DOHH2 (cell line): ENCODE measurements around the gene MSS51.

ENCODE experiments used
- H3F3A ChIP-seq: fragments of 200-600 bp; sonication (generic), shearing (Covaris generic); 2 replicates; pipeline ENCODE4 v1.6.0; 2016; ENCODE audit warnings: antibody characterized with exemption, mild to moderate bottlenecking; ENCODE audit not compliant: control insufficient read depth, insufficient read depth
- H3K27ac ChIP-seq: fragments of 200-600 bp; sonication (generic); 2 replicates; pipeline ENCODE4 v1.5.1; 2014; ENCODE audit warnings: low read depth, mild to moderate bottlenecking, low read length, moderate library complexity
- H3K27me3 ChIP-seq: fragments of 200-600 bp; sonication (generic); 2 replicates; pipeline ENCODE4 v1.6.1; 2014; ENCODE audit warnings: mild to moderate bottlenecking, low read length, mixed read lengths; ENCODE audit not compliant: control insufficient read depth
- H3K36me3 ChIP-seq: fragments of 200-600 bp; sonication (generic); 2 replicates; pipeline ENCODE4 v1.6.1; 2014; ENCODE audit warnings: mild to moderate bottlenecking, low read length, moderate library complexity, mixed read lengths; ENCODE audit not compliant: control insufficient read depth
- H3K4me1 ChIP-seq: fragments of 200-600 bp; sonication (generic); 2 replicates; pipeline ENCODE4 v1.6.1; 2014; ENCODE audit warnings: mild to moderate bottlenecking, low read length, mixed read lengths; ENCODE audit not compliant: control insufficient read depth
- H3K4me2 ChIP-seq: fragments of 200-600 bp; sonication (generic); 2 replicates; pipeline ENCODE4 v1.6.0; 2014; ENCODE audit warnings: mild to moderate bottlenecking, low read length, moderate library complexity
- H3K4me3 ChIP-seq: fragments of 200-600 bp; sonication (generic); 2 replicates; pipeline ENCODE4 v1.5.1; 2014; ENCODE audit warnings: mild to moderate bottlenecking, low read length, mixed read lengths
- H3K79me2 ChIP-seq: fragments of 200-600 bp; sonication (generic); 2 replicates; pipeline ENCODE4 v1.6.1; 2014; ENCODE audit warnings: mild to moderate bottlenecking, low read length, mixed read lengths; ENCODE audit not compliant: control insufficient read depth
- H3K9me2 ChIP-seq: fragments of 200-600 bp; sonication (generic); replicated peaks from 2 replicates; pipeline ENCODE4 v1.6.1; 2014; ENCODE audit warnings: mild to moderate bottlenecking, low read length, mixed read lengths; ENCODE audit not compliant: control insufficient read depth
- H3K9me3 ChIP-seq: fragments of 200-600 bp; sonication (generic); 2 replicates; pipeline ENCODE4 v1.6.1; 2014; ENCODE audit warnings: antibody characterized with exemption, low read length, mixed read lengths; ENCODE audit not compliant: control insufficient read depth, insufficient read depth
- H4K20me1 ChIP-seq: fragments of 200-600 bp; sonication (generic); 2 replicates; pipeline ENCODE4 v1.6.0; 2014; ENCODE audit warnings: low read depth, mild to moderate bottlenecking, antibody characterized with exemption, low read length, moderate library complexity; ENCODE audit not compliant: control insufficient read depth, insufficient read depth
- CTCF ChIP-seq: fragments of 200-600 bp; sonication (generic); IDR thresholded peaks from one replicate; pipeline ENCODE4 v1.5.1; 2014; ENCODE audit warnings: antibody characterized with exemption, mild to moderate bottlenecking, low read depth, low read length; ENCODE audit not compliant: poor library complexity, severe bottlenecking
- EZH2phosphoT487 ChIP-seq: fragments of 200-600 bp; sonication (generic); IDR thresholded peaks from 2 replicates; pipeline ENCODE4 v1.6.1; 2017; ENCODE audit warnings: borderline replicate concordance, mild to moderate bottlenecking, antibody characterized with exemption, low read length, moderate library complexity, mixed read lengths

MSS51 gene

GRCh38 chr10:73456187-73456890 is 23.0 kb upstream of the MSS51 start:
- Histone ChIP-seq H3K36me3 (peaks cover 25% of the 10 kb centered on the region), H3K27ac (no peak overlapping the region), H3K27me3 (no peaks in the 10 kb centered on the region)

GRCh38 chr10:73449113-73449512 is 15.8 kb upstream of the MSS51 start:
- Histone ChIP-seq H3K79me2 (no peaks in the 10 kb centered on the region), H3K9me3 (no peaks in the 10 kb centered on the region), H3K9me2 (no peaks in the 10 kb centered on the region), H3K4me1 (no peaks in the 10 kb centered on the region), H3K27ac (no peak overlapping the region), H3K36me3 (peaks cover 25% of the 10 kb centered on the region), H3K27me3 (no peaks in the 10 kb centered on the region), H4K20me1 (no peaks in the 10 kb centered on the region), H3K4me3 (no peak overlapping the region), H3F3A (peaks cover 1% of the 10 kb centered on the region; the same call in 1 of the 2 replicates), H3K4me2 (no peak overlapping the region)
- TF ChIP-seq EZH2phosphoT487 (no peak), CTCF (no peak)

More at GRCh38 chr10:73456187-73456890, 23.0 kb upstream of the MSS51 start:
- TF ChIP-seq EZH2phosphoT487 (no peak), CTCF (no peak)
- Histone ChIP-seq H3K9me3 (no peaks in the 10 kb centered on the region), H3K79me2 (no peaks in the 10 kb centered on the region), H3F3A (peaks cover 2% of the 10 kb centered on the region; the same call in 1 of the 2 replicates), H3K4me3 (no peak overlapping the region), H3K4me2 (no peak overlapping the region), H4K20me1 (no peaks in the 10 kb centered on the region), H3K4me1 (no peaks in the 10 kb centered on the region), H3K9me2 (no peaks in the 10 kb centered on the region)

GRCh38 chr10:73448384-73448783 is 15.0 kb upstream of the MSS51 start:
- Histone ChIP-seq H3K4me3 (no peak overlapping the region), H3K27ac (no peak overlapping the region), H3K79me2 (no peaks in the 10 kb centered on the region), H3K27me3 (no peaks in the 10 kb centered on the region), H3K4me1 (no peaks in the 10 kb centered on the region), H3K4me2 (no peak overlapping the region), H3K9me2 (no peaks in the 10 kb centered on the region), H3K9me3 (no peaks in the 10 kb centered on the region), H3F3A (no peaks in the 10 kb centered on the region), H3K36me3 (peaks cover 20% of the 10 kb centered on the region), H4K20me1 (no peaks in the 10 kb centered on the region)
- TF ChIP-seq EZH2phosphoT487 = no peak
- TF ChIP-seq CTCF = no peak
